SU-DHL-6 (cell line): ENCODE results near the gene TDRD9.

Source experiments
- EZH2phosphoT487 ChIP-seq: fragments of 200-600 bp; sonication (generic), shearing (Covaris generic); conservative IDR thresholded peaks from 2 replicates; pipeline ENCODE4 v1.6.1; 2018; ENCODE audit warnings: mild to moderate bottlenecking, antibody characterized with exemption, low read length, moderate library complexity, mixed read lengths
- TF ChIP-seq, protein P1 (sequence below): fragments of 200-600 bp; sonication (generic); IDR thresholded peaks from one replicate; pipeline ENCODE4 v1.5.1; 2017; ENCODE audit warnings: antibody characterized with exemption, mild to moderate bottlenecking, low read length, moderate library complexity; ENCODE audit not compliant: insufficient read depth, poor library complexity, severe bottlenecking

GRCh38 chr14:104044016-104044415 is 115.8 kb downstream of the TDRD9 start:
- TF ChIP-seq, protein P1, sequence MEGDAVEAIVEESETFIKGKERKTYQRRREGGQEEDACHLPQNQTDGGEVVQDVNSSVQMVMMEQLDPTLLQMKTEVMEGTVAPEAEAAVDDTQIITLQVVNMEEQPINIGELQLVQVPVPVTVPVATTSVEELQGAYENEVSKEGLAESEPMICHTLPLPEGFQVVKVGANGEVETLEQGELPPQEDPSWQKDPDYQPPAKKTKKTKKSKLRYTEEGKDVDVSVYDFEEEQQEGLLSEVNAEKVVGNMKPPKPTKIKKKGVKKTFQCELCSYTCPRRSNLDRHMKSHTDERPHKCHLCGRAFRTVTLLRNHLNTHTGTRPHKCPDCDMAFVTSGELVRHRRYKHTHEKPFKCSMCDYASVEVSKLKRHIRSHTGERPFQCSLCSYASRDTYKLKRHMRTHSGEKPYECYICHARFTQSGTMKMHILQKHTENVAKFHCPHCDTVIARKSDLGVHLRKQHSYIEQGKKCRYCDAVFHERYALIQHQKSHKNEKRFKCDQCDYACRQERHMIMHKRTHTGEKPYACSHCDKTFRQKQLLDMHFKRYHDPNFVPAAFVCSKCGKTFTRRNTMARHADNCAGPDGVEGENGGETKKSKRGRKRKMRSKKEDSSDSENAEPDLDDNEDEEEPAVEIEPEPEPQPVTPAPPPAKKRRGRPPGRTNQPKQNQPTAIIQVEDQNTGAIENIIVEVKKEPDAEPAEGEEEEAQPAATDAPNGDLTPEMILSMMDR, result no peak
- TF ChIP-seq EZH2phosphoT487, result no peak
